Colonic mucosa (tissue), 4 donors: Measurements from ENCODE around the gene TMC6. TPM values are rescaled to one million over a fixed set of nuclear protein-coding genes. Genes with fewer than 3 reads are reported as not detected.

Experiments
- DNase-seq: peaks from one replicate; pipeline ENCODE4 v3.0.0-alpha.2; 2020
- H3K27ac ChIP-seq: fragments of 200-600 bp; one replicate; pipeline ENCODE4 v1.8.0; 2021
- H3K27me3 ChIP-seq: fragments of 200-600 bp; one replicate; pipeline ENCODE4 v1.8.0; 2021
- H3K36me3 ChIP-seq: fragments of 200-600 bp; one replicate; pipeline ENCODE4 v1.8.0; 2021
- H3K4me1 ChIP-seq: fragments of 200-600 bp; one replicate; pipeline ENCODE4 v1.8.0; 2021; ENCODE audit warnings: mild to moderate bottlenecking
- H3K4me3 ChIP-seq: fragments of 200-600 bp; one replicate; pipeline ENCODE4 v1.8.0; 2021
- H3K9ac ChIP-seq, 2 donors: one replicate each; pipeline ENCODE4 v1.7.0; 2013; ENCODE audit warnings: control low read depth in 2 of 2, low read depth in 2 of 2, low read length in 2 of 2
- H3K9me3 ChIP-seq: fragments of 200-600 bp; one replicate; pipeline ENCODE4 v1.8.0; 2021
- CTCF ChIP-seq: fragments of 200-600 bp; IDR thresholded peaks from one replicate; pipeline ENCODE4 v1.8.0; 2022; ENCODE audit warnings: antibody characterized with exemption, mild to moderate bottlenecking
- intact Hi-C: fragments of 100-400 bp; cut with DNase I; formaldehyde crosslinking; loops from one replicate; pipeline ENCODE4 v1.14.1; 2022
- total RNA-seq, 2 donors: library from RNA; stranded (reverse); fragmentation: NEBNext Ultra II Directional in 1 of 2; extraction: Animal tissue kit (Norgen Biotek cat#: 25700) in 1 of 2; gene quantifications; one replicate each; pipeline ENCODE4 v1.2.1, GENCODE V29; 2021
- donor health status: healthy.
- donor health status: DM: no; HTN: no; CAD: no.
- donor health status: DM: no; HTN: no; CAD: no.

Gene TMC6
- total RNA-seq, 2 donors from 2014 or later = 108 to 159 TPM

GRCh38 chr17:78062596-78062995 is 66.0 kb downstream of the TMC6 start:
- DNase-seq = no peak
- no peak overlapping the region for H3K27ac ChIP-seq
- H3K36me3 ChIP-seq = no peaks in the 10 kb centered on the region
- no peaks in the 10 kb centered on the region for H3K27me3 ChIP-seq
- H3K4me3 ChIP-seq = no peak overlapping the region
- no peak overlapping the region for H3K9ac ChIP-seq
- H3K9me3 ChIP-seq = no peaks in the 10 kb centered on the region
- TF ChIP-seq CTCF = no peak
- intact Hi-C loops = no loop called here
- H3K4me1 ChIP-seq = no peaks in the 10 kb centered on the region

Other genes with a start within 250 kb of the TMC6 start
- gene TNRC6C, start 170.1 kb downstream of the TMC6 start, total RNA-seq = 1 to 10 TPM; 8.9 to 9.0 TPM
- gene TMC8, start 2.0 kb upstream of the TMC6 start, total RNA-seq = 1 to 10 TPM; 5.3 to 5.4 TPM
- gene C17orf99, start 17.6 kb upstream of the TMC6 start, total RNA-seq = under 1 TPM in 1 of 2 donors, not detected in 1; 0.20 TPM
- gene SYNGR2, start 39.8 kb upstream of the TMC6 start, total RNA-seq = 100 to 1,000 TPM; 256 to 395 TPM
- gene TK1, start 58.3 kb upstream of the TMC6 start, total RNA-seq = 100 to 1,000 TPM in 1 of 2 donors, 10 to 100 TPM in 1; 37.7 to 135 TPM
- 10 to 100 TPM; 30.6 to 33.3 TPM for gene AFMID, start 58.6 kb upstream of the TMC6 start, total RNA-seq
- 10 to 100 TPM; 15.2 to 77.1 TPM for gene BIRC5, start 85.5 kb upstream of the TMC6 start, total RNA-seq
- not detected for gene TMEM235, start 102.9 kb upstream of the TMC6 start, total RNA-seq
- gene SOCS3, start 231.3 kb upstream of the TMC6 start, total RNA-seq = 10 to 100 TPM; 19.7 to 29.4 TPM
- gene PGS1, start 249.9 kb upstream of the TMC6 start, total RNA-seq = 10 to 100 TPM; 33.3 to 40.2 TPM